Measurements from ENCODE around the gene CORO2B. TPM values are rescaled to one million over a fixed set of nuclear protein-coding genes. Genes with fewer than 3 reads are reported as not detected.

Gene CORO2B
- total and polyA plus RNA-seq, 4 donors = 2.4 to 12.5 (median 4.3) TPM

- Histone ChIP-seq H3K9ac (ENCODE audit: insufficient read depth in 1 of 2, low read length in 2 of 2) (no peak overlapping the region), H3K9me3 (ENCODE audit: control insufficient read depth in 4 of 4, insufficient read depth in 3 of 4, low read length in 3 of 4) (no peaks in the 10 kb centered on the region), H3K4me1 (ENCODE audit: control insufficient read depth in 5 of 5, insufficient read depth in 5 of 5, low read length in 5 of 5) (peaks cover 0 to 17% (median 7%) of the 10 kb centered on the region in 5 donors), H3K4me3 (no peak overlapping the region), H3K27ac (ENCODE audit: low read depth in 1 of 2, low read length in 1 of 2) (no peak overlapping the region), H3K36me3 (ENCODE audit: control insufficient read depth in 4 of 4, insufficient read depth in 4 of 4, low read length in 4 of 4) (peaks cover 0 to 5% (median 1%) of the 10 kb centered on the region in 4 donors), H3K27me3 (ENCODE audit: control insufficient read depth in 3 of 3, insufficient read depth in 3 of 3, low read length in 2 of 3) (no peaks in the 10 kb centered on the region)
- TF ChIP-seq CTCF (IDR thresholded peaks at IDR 0.05; ENCODE audit: control extremely low read depth, extremely low read depth) = no peak
- 76 to 83% methylated on average over 12 of the region's 12 CpGs for WGBS, 2 donors
- DNase-seq = peak in 1 of 3 donors; percentile 7
- no peak for ATAC-seq (ENCODE audit: insufficient read depth, low FRiP score)
Observed at GRCh38 chr15:68699124-68699880, 120.5 kb downstream of the CORO2B start.

GRCh38 chr15:68699881-68700454 is 121.2 kb downstream of the CORO2B start:
- 60 to 65% methylated on average over 12 of the region's 12 CpGs for WGBS, 2 donors
- Histone ChIP-seq H3K4me3 (no peak overlapping the region), H3K27ac (ENCODE audit: low read depth in 1 of 2, low read length in 1 of 2) (peak overlapping the region; percentile 24 to 52), H3K9me3 (ENCODE audit: control insufficient read depth in 4 of 4, insufficient read depth in 3 of 4, low read length in 3 of 4) (no peaks in the 10 kb centered on the region), H3K4me1 (ENCODE audit: control insufficient read depth in 5 of 5, insufficient read depth in 5 of 5, low read length in 5 of 5) (peaks cover 0 to 18% (median 10%) of the 10 kb centered on the region in 5 donors), H3K9ac (ENCODE audit: insufficient read depth in 1 of 2, low read length in 2 of 2) (peak overlapping the region in 1 of 2 donors; percentile 9), H3K27me3 (ENCODE audit: control insufficient read depth in 3 of 3, insufficient read depth in 3 of 3, low read length in 2 of 3) (no peaks in the 10 kb centered on the region), H3K36me3 (ENCODE audit: control insufficient read depth in 4 of 4, insufficient read depth in 4 of 4, low read length in 4 of 4) (peaks cover 0 to 5% (median 1%) of the 10 kb centered on the region in 4 donors)
- no peak for TF ChIP-seq CTCF (IDR thresholded peaks at IDR 0.05; ENCODE audit: control extremely low read depth, extremely low read depth)
- ATAC-seq (ENCODE audit: insufficient read depth, low FRiP score) (no peak), DNase-seq (peak; percentile 8 to 60 (median 46))

GRCh38 chr15:68700455-68701123 is 121.8 kb downstream of the CORO2B start:
- no peak for TF ChIP-seq CTCF (IDR thresholded peaks at IDR 0.05; ENCODE audit: control extremely low read depth, extremely low read depth)
- Histone ChIP-seq H3K4me1 (ENCODE audit: control insufficient read depth in 5 of 5, insufficient read depth in 5 of 5, low read length in 5 of 5) (peaks cover 0 to 18% (median 10%) of the 10 kb centered on the region in 5 donors), H3K9me3 (ENCODE audit: control insufficient read depth in 4 of 4, insufficient read depth in 3 of 4, low read length in 3 of 4) (no peaks in the 10 kb centered on the region), H3K27ac (ENCODE audit: low read depth in 1 of 2, low read length in 1 of 2) (peak overlapping the region; percentile 24 to 52), H3K9ac (ENCODE audit: insufficient read depth in 1 of 2, low read length in 2 of 2) (peak overlapping the region in 1 of 2 donors; percentile 9), H3K4me3 (no peak overlapping the region), H3K27me3 (ENCODE audit: control insufficient read depth in 3 of 3, insufficient read depth in 3 of 3, low read length in 2 of 3) (no peaks in the 10 kb centered on the region), H3K36me3 (ENCODE audit: control insufficient read depth in 4 of 4, insufficient read depth in 4 of 4, low read length in 4 of 4) (peaks cover 0 to 3% (median 1%) of the 10 kb centered on the region in 4 donors)
- 28 to 43% methylated on average over 16 to 19 of the region's 19 CpGs for WGBS, 2 donors
- DNase-seq (peak; percentile 79 to 90 (median 80)), ATAC-seq (ENCODE audit: insufficient read depth, low FRiP score) (no peak)
